Measurements from ENCODE around the gene SPATA33. TPM values are rescaled to one million over a fixed set of nuclear protein-coding genes. Genes with fewer than 3 reads are reported as not detected.

The SPATA33 gene
- total RNA-seq, 1 experiment from 2014 or later = 25.6 TPM

DNA sequence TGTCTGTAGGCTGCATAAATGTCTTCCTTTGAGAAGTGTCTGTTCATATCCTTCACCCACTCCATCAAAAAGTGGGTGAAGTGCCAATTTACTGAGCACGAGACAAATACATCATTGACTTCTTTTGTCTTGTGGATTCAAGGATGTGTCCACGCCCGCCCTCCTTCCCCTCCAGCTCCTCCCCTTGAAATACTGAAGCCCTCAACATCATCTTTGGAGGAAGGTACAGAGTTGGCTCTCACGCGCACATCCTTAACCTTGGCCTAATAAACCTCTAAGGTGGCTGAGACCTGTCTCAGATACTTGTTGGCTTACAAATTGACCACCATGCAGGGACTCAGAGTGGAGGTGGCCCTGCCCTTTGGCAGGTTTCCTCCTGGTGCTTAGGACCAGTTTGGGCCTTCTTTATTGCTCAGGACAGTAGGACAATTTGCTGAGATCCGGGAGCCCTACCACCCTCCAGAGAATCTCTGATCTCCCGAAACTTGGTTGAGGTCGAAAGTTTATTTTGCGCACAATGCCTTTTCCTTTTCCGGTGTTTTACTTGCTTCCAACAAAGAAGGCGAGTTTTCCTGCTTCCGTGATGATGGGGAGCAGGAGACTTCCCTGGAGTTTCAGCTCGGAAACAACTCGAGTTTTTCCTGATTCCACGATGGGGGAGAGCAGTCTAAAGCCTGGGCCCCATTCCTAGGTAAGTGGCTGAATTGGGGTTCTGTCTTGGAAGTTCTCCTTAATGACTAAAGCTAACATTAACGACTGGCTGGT, 14.7 kb downstream of the SPATA33 start:
- no peak overlapping the region for H3K4me2 ChIP-seq
- BruUV-seq (replicated peaks) = no TSS peak
- intact Hi-C loops (cut with micrococcal nuclease; ENCODE audit: unreplicated experiment) = no loop called here

DNA sequence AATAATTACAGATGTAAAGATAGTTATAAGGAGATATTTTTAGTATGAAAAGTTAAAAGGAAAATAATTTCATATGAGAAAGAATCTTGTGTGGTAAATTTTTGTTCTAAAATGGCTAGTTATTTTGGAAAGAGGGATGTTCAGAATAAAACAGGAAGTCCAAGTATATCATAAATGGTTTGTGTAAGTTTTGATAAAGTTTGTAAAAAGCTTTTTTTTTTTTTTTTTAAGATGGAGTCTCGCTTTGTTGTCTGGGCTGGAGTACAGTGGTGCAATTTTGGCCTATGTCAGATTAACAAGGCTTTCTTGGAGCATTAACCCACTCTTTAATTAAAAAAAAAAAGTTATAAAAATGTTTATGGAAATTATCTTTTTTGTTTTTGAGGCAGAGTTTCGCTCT, 20.6 kb downstream of the SPATA33 start:
- intact Hi-C loops (cut with micrococcal nuclease; ENCODE audit: unreplicated experiment) = no loop called here
- Histone ChIP-seq H4K20me1 (ENCODE audit: insufficient read depth) (no peaks in the 10 kb centered on the region), H3K9me3 (ENCODE audit: insufficient read depth, low read depth) (peaks cover 15% of the 10 kb centered on the region), H3K9me2 (ENCODE audit: insufficient read depth) (no peaks in the 10 kb centered on the region), H3K27me3 (ENCODE audit: insufficient read depth, low read depth) (no peaks in the 10 kb centered on the region), H3K4me1 (replicated peaks; ENCODE audit: insufficient read depth) (no peaks in the 10 kb centered on the region), H2AFZ (no peak overlapping the region), H3K79me2 (ENCODE audit: low read depth) (no peaks in the 10 kb centered on the region), H3K36me3 (ENCODE audit: low read depth) (no peaks in the 10 kb centered on the region), H3K4me3 (no peak overlapping the region), H3K27ac (no peak overlapping the region), H3K4me2 (no peak overlapping the region), H3F3A (ENCODE audit: insufficient read depth, low read depth) (no peaks in the 10 kb centered on the region)
- ChIA-PET POLR2A (ENCODE audit: unreplicated experiment) (no interaction called here), CTCF (interaction anchor here (0.6 kb wide), 1 partner anchor 11 kb away, joined by 5 read pairs; no protein-coding TSS in a partner anchor)
- no peak for DNase-seq
- TF ChIP-seq, protein P1, sequence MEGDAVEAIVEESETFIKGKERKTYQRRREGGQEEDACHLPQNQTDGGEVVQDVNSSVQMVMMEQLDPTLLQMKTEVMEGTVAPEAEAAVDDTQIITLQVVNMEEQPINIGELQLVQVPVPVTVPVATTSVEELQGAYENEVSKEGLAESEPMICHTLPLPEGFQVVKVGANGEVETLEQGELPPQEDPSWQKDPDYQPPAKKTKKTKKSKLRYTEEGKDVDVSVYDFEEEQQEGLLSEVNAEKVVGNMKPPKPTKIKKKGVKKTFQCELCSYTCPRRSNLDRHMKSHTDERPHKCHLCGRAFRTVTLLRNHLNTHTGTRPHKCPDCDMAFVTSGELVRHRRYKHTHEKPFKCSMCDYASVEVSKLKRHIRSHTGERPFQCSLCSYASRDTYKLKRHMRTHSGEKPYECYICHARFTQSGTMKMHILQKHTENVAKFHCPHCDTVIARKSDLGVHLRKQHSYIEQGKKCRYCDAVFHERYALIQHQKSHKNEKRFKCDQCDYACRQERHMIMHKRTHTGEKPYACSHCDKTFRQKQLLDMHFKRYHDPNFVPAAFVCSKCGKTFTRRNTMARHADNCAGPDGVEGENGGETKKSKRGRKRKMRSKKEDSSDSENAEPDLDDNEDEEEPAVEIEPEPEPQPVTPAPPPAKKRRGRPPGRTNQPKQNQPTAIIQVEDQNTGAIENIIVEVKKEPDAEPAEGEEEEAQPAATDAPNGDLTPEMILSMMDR (conservative IDR thresholded peaks at IDR 0.05) = no peak
- TF ChIP-seq EZH2 (IDR thresholded peaks at IDR 0.05; ENCODE audit: low read depth) = no peak
- no TSS peak for BruUV-seq (replicated peaks)

More for the DNA sequence above, 14.7 kb downstream of the SPATA33 start:
- CTCF ChIA-PET = interaction anchor here (0.6 kb wide), 1 partner anchor 19 kb away, joined by 8 read pairs; no protein-coding TSS in a partner anchor
- Histone ChIP-seq H3K9me2 (ENCODE audit: insufficient read depth) (no peaks in the 10 kb centered on the region), H4K20me1 (ENCODE audit: insufficient read depth) (no peaks in the 10 kb centered on the region), H3K4me1 (replicated peaks; ENCODE audit: insufficient read depth) (0 out of 2 replicates have a peak, but pooled peaks cover 4% of the 10 kb centered on the region), H3K9me3 (ENCODE audit: insufficient read depth, low read depth) (peaks cover 5% of the 10 kb centered on the region; the same call in 1 of the 2 replicates), H3K4me3 (no peak overlapping the region), H3K79me2 (ENCODE audit: low read depth) (no peaks in the 10 kb centered on the region), H3K27me3 (ENCODE audit: insufficient read depth, low read depth) (no peaks in the 10 kb centered on the region), H2AFZ (no peak overlapping the region), H3F3A (ENCODE audit: insufficient read depth, low read depth) (peaks cover 7% of the 10 kb centered on the region; the same call in 1 of the 2 replicates), H3K36me3 (ENCODE audit: low read depth) (no peaks in the 10 kb centered on the region), H3K27ac (no peak overlapping the region)
- POLR2A ChIA-PET (ENCODE audit: unreplicated experiment) = no interaction called here
- TF ChIP-seq, protein P1 (conservative IDR thresholded peaks at IDR 0.05) = no peak
- TF ChIP-seq EZH2 (IDR thresholded peaks at IDR 0.05; ENCODE audit: low read depth) = no peak
- no peak for DNase-seq

DNA sequence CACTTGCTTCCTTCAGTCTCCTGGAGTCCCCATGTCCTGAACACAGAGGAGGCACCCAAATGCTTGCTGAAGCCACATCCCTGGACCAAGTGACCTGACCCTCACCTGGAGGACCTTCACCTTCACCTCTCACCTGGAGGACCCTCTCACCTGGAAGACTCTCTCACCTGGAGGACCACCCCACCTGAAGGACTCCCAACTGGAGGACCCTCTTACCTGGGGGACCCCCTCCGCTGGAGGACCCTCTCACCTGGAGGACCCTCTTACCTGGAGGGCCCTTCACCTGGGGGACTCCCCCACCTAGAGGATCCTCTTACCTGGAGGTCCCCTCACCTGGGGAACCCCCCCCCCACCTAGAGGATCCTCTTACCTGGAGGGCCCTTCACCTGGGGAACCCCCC, 28.3 kb downstream of the SPATA33 start:
- CTCF ChIA-PET = no interaction called here
- peaks cover 5% of the 10 kb centered on the region for H3K36me3 ChIP-seq (ENCODE audit: low read depth)
- peak overlapping the region; percentile 93; the same call in 1 of the 2 replicates for H3K4me2 ChIP-seq

More for the DNA sequence above, 28.3 kb downstream of the SPATA33 start:
- H2AFZ ChIP-seq = no peak overlapping the region
- H3K4me3 ChIP-seq = no peak overlapping the region
- peaks cover 11% of the 10 kb centered on the region for H3K4me1 ChIP-seq (replicated peaks; ENCODE audit: insufficient read depth)
- peaks cover 32% of the 10 kb centered on the region for H3K79me2 ChIP-seq (ENCODE audit: low read depth)
- H4K20me1 ChIP-seq (ENCODE audit: insufficient read depth) = peaks cover 12% of the 10 kb centered on the region
- TF ChIP-seq, protein P1 (conservative IDR thresholded peaks at IDR 0.05) = no peak
- no peak for TF ChIP-seq EZH2 (IDR thresholded peaks at IDR 0.05; ENCODE audit: low read depth)
- DNase-seq = no peak
- H3K27me3 ChIP-seq (ENCODE audit: insufficient read depth, low read depth) = no peaks in the 10 kb centered on the region
- POLR2A ChIA-PET (ENCODE audit: unreplicated experiment) = interaction anchor here (0.6 to 0.7 kb wide), 3 partner anchors 12 to 351 kb away, joined by 3 to 16 read pairs (median 4); no protein-coding TSS in a partner anchor
- peaks cover 4% of the 10 kb centered on the region; the same call in 1 of the 2 replicates for H3K9me3 ChIP-seq (ENCODE audit: insufficient read depth, low read depth)
- H3F3A ChIP-seq (ENCODE audit: insufficient read depth, low read depth) = peaks cover 13% of the 10 kb centered on the region
- H3K9me2 ChIP-seq (ENCODE audit: insufficient read depth) = no peaks in the 10 kb centered on the region
- H3K27ac ChIP-seq = no peak overlapping the region
- BruUV-seq (replicated peaks) = no TSS peak
- intact Hi-C loops (cut with micrococcal nuclease; ENCODE audit: unreplicated experiment) = no loop called here

Data from PC-9 (cell line).